Brain microvascular endothelial cell (primary cell): ENCODE data around the gene AP3S1.

ENCODE experiments used
- DNase-seq: peaks from one replicate; pipeline ENCODE4 v3.0.0-alpha.2; 2020
- H3K27ac ChIP-seq: fragments of 250-450 bp; sonication (Bioruptor Pico); 2 replicates; pipeline ENCODE4 v1.5.1; 2020; ENCODE audit warnings: mild to moderate bottlenecking, moderate library complexity
- H3K27me3 ChIP-seq: fragments of 250-450 bp; sonication (Bioruptor Pico); replicated peaks from 2 replicates; pipeline ENCODE4 v1.5.1; 2020; ENCODE audit warnings: mild to moderate bottlenecking
- H3K36me3 ChIP-seq: fragments of 250-450 bp; sonication (Bioruptor Pico); replicated peaks from 2 replicates; pipeline ENCODE4 v1.5.1; 2020; ENCODE audit warnings: mild to moderate bottlenecking
- H3K4me3 ChIP-seq: 2 replicates; pipeline ENCODE4 v1.5.1; 2011; ENCODE audit warnings: low read depth, mild to moderate bottlenecking, control low read depth, low read length, moderate library complexity
- in situ Hi-C: cut with HindIII; loops from 2 replicates; pipeline ENCODE4 v1.10.0; 2017; ENCODE audit warnings: low sequenced_read_pairs, low pct_ligation_motif_present
- TF ChIP-seq, protein P1 (sequence below): IDR thresholded peaks from 2 replicates; pipeline ENCODE4 v1.5.1; 2011; ENCODE audit warnings: low read depth, mild to moderate bottlenecking, moderate library complexity, low read length, control low read depth, inconsistent platforms; ENCODE audit errors: missing control alignments

Gene AP3S1

DNA sequence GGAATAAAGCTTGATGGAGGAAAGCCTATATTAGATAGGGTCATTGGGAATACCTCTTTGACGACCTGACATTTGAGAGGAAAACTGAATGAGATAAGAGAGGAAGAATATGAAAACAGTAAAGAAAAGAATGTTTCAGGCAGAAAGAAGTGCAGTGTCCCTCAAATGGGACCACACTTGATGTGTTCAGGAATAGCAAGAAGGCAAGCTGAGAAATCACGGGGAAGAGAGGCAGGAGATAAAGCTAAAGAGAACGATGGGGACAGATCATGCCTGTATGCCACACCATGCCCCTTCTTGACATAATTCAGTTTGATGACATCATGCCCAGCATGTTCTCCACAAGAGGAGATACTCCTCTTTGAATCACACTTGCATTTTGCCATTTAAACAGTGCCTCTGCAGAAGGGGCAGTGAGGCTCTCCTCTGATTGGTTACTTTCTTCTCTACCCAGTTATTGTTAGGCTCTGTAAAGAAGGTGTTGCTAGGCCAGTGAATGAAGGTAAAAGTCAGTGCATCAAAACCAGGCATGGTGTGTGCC lies 7.6 kb downstream of the AP3S1 start:
- TF ChIP-seq, protein P1, sequence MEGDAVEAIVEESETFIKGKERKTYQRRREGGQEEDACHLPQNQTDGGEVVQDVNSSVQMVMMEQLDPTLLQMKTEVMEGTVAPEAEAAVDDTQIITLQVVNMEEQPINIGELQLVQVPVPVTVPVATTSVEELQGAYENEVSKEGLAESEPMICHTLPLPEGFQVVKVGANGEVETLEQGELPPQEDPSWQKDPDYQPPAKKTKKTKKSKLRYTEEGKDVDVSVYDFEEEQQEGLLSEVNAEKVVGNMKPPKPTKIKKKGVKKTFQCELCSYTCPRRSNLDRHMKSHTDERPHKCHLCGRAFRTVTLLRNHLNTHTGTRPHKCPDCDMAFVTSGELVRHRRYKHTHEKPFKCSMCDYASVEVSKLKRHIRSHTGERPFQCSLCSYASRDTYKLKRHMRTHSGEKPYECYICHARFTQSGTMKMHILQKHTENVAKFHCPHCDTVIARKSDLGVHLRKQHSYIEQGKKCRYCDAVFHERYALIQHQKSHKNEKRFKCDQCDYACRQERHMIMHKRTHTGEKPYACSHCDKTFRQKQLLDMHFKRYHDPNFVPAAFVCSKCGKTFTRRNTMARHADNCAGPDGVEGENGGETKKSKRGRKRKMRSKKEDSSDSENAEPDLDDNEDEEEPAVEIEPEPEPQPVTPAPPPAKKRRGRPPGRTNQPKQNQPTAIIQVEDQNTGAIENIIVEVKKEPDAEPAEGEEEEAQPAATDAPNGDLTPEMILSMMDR, result no peak
- in situ Hi-C loops, result no loop called here
- H3K36me3 ChIP-seq, result peaks cover 2% of the 10 kb centered on the region
- no peak overlapping the region for H3K4me3 ChIP-seq
- H3K27me3 ChIP-seq, result no peaks in the 10 kb centered on the region
- no peak for DNase-seq
- no peak overlapping the region for H3K27ac ChIP-seq

DNA sequence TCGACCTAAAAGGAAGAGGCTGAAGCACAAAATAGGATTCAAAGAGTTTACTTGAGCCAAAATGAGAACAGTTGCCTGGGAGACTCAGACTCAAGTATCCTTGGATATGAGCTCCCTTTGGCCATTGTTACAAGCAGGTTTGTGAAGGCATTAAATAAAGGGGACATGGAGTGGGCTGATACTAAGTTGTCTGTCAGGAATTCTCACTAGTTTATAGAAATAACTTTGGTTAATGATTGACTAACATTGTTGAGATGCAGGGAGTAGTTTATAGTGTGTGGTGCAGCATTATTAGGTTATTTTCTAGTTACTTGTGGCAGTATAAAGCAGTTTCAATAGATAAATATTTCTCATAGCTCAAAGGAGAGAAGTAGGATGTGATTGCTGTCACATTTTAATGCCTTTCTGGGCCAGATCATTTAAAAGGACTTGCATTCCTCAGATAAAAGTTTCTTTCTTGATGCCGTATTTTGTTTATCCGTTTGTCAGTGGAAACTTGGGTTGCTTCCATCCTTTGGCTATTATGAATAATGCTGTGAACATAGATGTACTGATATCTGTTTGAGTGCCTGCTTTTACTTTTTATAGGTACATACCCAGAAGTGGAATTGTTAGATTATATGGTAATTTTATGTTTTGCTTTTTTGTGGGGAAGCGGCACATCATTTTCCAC lies 9.1 kb downstream of the AP3S1 start:
- no peak overlapping the region for H3K27ac ChIP-seq
- TF ChIP-seq, protein P1, result no peak
- in situ Hi-C loops, result no loop called here

DNA sequence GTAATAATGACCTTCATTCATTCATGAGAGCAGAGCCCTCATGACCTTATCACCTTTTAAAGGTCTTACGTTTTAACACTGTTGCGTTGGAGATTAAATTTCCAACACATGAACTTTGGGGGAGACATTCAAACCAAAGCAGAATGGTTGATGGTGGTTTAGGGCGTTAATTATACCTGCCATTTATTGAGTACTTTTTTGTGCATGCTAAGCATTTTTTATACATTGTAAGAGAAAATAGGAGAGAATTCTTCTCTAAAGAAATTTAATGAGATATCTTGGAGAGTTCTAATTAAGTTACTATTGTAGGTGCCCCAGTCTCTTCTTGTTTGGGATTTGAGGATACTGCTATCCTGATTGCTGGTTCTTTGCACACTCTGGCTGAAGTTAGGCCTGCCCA lies 12.4 kb downstream of the AP3S1 start:
- TF ChIP-seq, protein P1, result no peak
- Histone ChIP-seq H3K27me3 (no peaks in the 10 kb centered on the region), H3K27ac (no peak overlapping the region), H3K4me3 (no peak overlapping the region), H3K36me3 (peaks cover 2% of the 10 kb centered on the region)
- in situ Hi-C loops, result no loop called here
- DNase-seq, result no peak

More for the DNA sequence above, 9.1 kb downstream of the AP3S1 start:
- H3K4me3 ChIP-seq, result no peak overlapping the region
- no peaks in the 10 kb centered on the region for H3K27me3 ChIP-seq
- no peak for DNase-seq
- peaks cover 2% of the 10 kb centered on the region for H3K36me3 ChIP-seq

DNA sequence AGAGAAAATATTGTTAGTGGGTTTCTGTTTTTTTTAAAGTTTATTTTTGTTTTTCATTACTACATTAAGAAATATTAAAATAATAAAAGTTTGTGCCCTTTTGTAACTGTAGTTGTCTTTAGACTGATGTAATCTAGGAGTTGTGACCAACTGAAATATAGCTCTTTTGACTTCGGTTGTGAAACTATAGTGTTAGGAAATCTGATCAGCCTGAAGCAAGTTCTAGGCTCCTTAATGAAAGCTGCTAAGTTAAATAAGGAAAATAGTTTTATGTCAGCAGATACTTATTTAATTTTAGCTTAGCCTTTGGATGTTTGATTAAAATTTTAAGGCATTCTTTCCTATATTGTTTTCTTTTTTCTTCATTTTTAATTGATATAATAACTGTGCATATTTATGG lies 14.2 kb downstream of the AP3S1 start:
- in situ Hi-C loops, result no loop called here
- no peaks in the 10 kb centered on the region for H3K27me3 ChIP-seq
- TF ChIP-seq, protein P1, result no peak
- DNase-seq, result no peak
- H3K27ac ChIP-seq, result no peak overlapping the region
- H3K36me3 ChIP-seq, result peaks cover 2% of the 10 kb centered on the region
- no peak overlapping the region for H3K4me3 ChIP-seq

DNA sequence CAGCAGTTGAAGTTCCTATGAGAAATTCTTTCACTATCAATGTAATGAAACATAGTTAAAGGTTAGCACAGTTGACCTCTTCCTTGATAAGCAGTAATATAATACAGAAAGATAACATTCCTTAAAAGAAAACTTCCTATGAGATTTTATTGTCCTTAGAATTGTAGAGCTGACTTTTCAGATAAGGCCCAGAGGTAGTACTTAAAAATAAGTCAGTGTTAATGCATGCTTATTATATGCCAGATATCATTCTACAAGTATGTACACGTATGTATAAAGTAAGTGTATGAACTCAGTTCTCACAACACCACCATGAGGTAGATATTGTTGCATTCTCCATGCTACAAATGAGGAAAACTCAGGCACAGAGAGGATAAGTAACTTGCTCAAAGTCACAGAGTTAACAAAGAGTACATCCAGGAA lies 15.3 kb downstream of the AP3S1 start:
- in situ Hi-C loops, result no loop called here
- no peaks in the 10 kb centered on the region for H3K27me3 ChIP-seq
- H3K36me3 ChIP-seq, result peaks cover 2% of the 10 kb centered on the region
- no peak for DNase-seq
- no peak overlapping the region for H3K4me3 ChIP-seq
- peak overlapping the region; percentile 66 for H3K27ac ChIP-seq
- TF ChIP-seq, protein P1, result no peak
